Measurements from ENCODE around the gene SYT9. TPM values are rescaled to one million over a fixed set of nuclear protein-coding genes. Genes with fewer than 3 reads are reported as not detected.

Gene SYT9
- total RNA-seq, 1 donor from 2014 or later = 0.07 TPM

DNA sequence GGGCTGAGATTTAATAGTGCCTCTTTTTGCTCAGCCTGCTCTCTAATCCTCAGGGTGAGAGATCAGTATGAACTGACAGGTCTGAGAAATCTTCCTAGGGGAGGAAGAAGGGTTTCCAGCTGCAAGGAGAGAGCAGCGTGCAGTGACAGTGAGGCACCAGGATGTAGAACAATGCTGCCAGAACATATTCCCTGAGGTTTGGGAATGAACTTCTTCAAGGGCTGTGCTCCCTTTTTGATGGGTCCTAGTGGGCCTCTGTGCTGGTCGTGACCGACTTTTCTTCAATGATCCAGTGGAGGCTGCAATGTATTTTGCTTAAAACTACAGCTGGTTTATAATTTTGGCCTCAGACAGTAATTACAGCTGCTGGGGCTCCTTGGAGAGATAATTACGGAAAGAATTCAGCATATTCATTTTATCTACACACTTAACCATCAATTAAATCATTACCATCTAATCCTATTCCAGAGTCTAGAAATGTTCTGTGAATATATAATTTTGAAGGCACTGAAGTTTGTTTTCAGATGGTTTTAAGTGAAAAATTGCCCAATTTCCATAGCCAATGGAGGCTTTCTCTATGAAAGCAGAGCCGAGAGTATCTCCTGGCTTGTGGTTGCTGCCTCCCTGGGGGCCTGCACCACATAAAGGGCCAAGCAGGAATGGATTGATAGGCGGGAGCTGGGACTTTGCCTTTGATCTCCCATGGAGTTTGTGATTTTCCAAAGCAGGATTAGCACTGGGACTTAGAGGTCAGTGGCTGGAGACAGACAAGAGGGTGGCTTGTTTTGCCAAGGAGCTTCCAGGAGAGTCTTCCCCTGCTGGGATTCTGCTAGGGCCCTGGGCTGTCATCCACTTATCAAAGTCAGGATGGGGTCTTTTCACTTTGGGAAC is 192.6 kb downstream of the SYT9 start:
- DNase-seq (ENCODE audit: low spot score) = no peak
- Mint-ChIP-seq H3K4me1 (ENCODE audit: low read depth) (peaks cover 2% of the 10 kb centered on the region), H3K27ac (ENCODE audit: unreplicated experiment) (no peak overlapping the region), H3K9me3 (ENCODE audit: low read depth) (no peaks in the 10 kb centered on the region), H3K36me3 (ENCODE audit: low read depth) (no peaks in the 10 kb centered on the region), H3K4me3 (ENCODE audit: unreplicated experiment) (no peak overlapping the region), H3K27me3 (ENCODE audit: low read depth) (peaks cover 4% of the 10 kb centered on the region)
- TF ChIP-seq, protein P1, sequence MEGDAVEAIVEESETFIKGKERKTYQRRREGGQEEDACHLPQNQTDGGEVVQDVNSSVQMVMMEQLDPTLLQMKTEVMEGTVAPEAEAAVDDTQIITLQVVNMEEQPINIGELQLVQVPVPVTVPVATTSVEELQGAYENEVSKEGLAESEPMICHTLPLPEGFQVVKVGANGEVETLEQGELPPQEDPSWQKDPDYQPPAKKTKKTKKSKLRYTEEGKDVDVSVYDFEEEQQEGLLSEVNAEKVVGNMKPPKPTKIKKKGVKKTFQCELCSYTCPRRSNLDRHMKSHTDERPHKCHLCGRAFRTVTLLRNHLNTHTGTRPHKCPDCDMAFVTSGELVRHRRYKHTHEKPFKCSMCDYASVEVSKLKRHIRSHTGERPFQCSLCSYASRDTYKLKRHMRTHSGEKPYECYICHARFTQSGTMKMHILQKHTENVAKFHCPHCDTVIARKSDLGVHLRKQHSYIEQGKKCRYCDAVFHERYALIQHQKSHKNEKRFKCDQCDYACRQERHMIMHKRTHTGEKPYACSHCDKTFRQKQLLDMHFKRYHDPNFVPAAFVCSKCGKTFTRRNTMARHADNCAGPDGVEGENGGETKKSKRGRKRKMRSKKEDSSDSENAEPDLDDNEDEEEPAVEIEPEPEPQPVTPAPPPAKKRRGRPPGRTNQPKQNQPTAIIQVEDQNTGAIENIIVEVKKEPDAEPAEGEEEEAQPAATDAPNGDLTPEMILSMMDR (IDR thresholded peaks at IDR 0.05) = peak; percentile 6

DNA sequence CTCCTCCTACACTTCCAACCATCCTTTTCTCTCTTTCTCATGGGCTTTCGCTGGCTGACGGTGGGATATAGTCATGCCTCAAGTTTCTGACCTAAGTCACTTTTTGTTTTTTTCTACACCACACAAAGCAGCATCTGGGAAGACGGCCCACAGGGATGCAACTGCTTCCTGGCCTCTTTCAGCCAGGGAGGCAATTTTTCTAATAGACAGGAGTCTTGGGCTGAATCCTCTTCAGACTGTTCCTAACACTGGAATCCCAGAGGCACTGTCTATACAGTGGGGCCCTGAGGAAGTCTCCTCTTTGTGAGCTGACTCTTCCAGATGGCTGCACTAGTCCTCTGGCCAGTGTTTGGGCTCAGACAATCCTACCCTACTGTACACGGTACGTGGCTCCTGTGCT is 193.9 kb downstream of the SYT9 start:
- Mint-ChIP-seq H3K27me3 (ENCODE audit: low read depth) (peaks cover 5% of the 10 kb centered on the region), H3K4me1 (ENCODE audit: low read depth) (peaks cover 9% of the 10 kb centered on the region), H3K36me3 (ENCODE audit: low read depth) (no peaks in the 10 kb centered on the region), H3K4me3 (ENCODE audit: unreplicated experiment) (no peak overlapping the region), H3K27ac (ENCODE audit: unreplicated experiment) (no peak overlapping the region), H3K9me3 (ENCODE audit: low read depth) (no peaks in the 10 kb centered on the region)
- DNase-seq (ENCODE audit: low spot score) = no peak
- TF ChIP-seq, protein P1 (IDR thresholded peaks at IDR 0.05) = no peak

DNA sequence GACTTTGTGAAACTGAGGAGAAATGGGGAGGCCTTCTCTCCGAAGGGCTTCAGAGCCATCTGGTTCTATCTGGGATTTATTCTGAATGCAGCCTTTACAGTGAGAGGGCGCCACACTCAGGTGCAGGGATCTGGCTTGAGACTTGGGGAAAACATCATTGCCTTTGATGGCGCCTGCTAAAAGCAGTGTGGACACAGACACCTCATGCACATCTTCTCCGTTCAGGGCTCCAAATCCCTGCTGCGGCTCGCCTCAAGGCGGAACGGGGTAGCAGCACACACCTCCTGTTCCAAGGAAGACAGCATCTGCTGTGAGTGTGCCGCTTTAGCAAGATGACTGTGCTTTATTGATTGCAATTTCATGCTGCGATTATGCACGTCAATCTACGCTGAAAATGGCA is 196.5 kb downstream of the SYT9 start:
- no peak for DNase-seq (ENCODE audit: low spot score)
- H3K36me3 Mint-ChIP-seq (ENCODE audit: low read depth) = no peaks in the 10 kb centered on the region
- H3K27ac Mint-ChIP-seq (ENCODE audit: unreplicated experiment) = no peak overlapping the region
- no peak overlapping the region for H3K4me3 Mint-ChIP-seq (ENCODE audit: unreplicated experiment)
- H3K27me3 Mint-ChIP-seq (ENCODE audit: low read depth) = peaks cover 6% of the 10 kb centered on the region
- H3K9me3 Mint-ChIP-seq (ENCODE audit: low read depth) = no peaks in the 10 kb centered on the region
- TF ChIP-seq, protein P1 (IDR thresholded peaks at IDR 0.05) = no peak
- H3K4me1 Mint-ChIP-seq (ENCODE audit: low read depth) = peaks cover 9% of the 10 kb centered on the region

DNA sequence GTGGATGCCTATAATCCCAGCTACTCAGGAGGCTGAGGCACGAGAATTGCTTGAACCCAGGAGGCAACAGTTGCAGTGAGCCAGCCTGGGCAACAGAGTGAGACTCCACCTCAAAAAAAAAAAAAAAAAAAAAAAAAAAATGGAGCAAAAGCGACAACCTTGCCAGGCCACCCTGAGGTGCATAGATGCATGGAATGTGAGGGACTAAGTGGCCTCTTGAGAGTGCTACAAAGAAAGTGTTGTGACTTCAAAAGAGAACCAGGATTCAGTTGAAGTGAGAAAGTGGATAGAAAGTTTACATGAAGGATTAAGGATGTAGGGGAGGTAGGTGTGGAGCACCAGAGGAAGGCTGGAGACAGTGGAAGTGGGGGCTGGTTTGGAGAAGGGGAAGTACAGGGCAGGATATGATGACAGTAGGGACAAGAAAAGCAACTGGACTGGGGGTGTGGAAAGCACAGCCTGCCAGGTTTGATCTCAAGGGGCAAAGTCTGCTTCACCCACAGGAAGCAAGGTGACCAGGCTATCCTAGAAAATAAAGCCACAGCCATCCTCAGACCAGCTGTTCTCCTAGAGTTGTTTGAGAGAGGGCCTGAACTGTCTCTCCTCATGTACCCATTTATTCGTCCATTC is 197.6 kb downstream of the SYT9 start:
- Mint-ChIP-seq H3K4me3 (ENCODE audit: unreplicated experiment) (no peak overlapping the region), H3K27ac (ENCODE audit: unreplicated experiment) (no peak overlapping the region), H3K4me1 (ENCODE audit: low read depth) (peaks cover 9% of the 10 kb centered on the region), H3K36me3 (ENCODE audit: low read depth) (no peaks in the 10 kb centered on the region), H3K9me3 (ENCODE audit: low read depth) (no peaks in the 10 kb centered on the region), H3K27me3 (ENCODE audit: low read depth) (peaks cover 4% of the 10 kb centered on the region)
- TF ChIP-seq, protein P1 (IDR thresholded peaks at IDR 0.05) = no peak
- DNase-seq (ENCODE audit: low spot score) = no peak

DNA sequence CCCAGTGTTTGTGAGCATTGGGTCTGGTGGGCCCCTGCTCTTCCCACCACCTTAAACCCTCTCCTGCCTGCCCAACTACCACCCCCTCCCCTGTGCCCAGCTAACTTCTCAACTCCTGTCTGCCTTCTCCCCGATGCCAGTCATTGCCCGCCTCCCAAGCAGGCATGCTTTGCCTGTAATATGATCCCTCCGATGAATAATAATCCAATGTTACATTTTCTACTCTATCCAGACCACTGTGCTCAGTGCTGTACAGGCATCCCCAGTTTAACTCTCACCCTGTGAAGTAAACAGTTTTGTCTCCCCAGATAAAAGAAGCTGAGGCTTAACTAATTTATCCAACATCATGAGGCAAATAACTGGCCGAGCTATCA is 198.1 kb downstream of the SYT9 start:
- Mint-ChIP-seq H3K4me3 (ENCODE audit: unreplicated experiment) (no peak overlapping the region), H3K27ac (ENCODE audit: unreplicated experiment) (no peak overlapping the region), H3K36me3 (ENCODE audit: low read depth) (no peaks in the 10 kb centered on the region), H3K9me3 (ENCODE audit: low read depth) (no peaks in the 10 kb centered on the region), H3K27me3 (ENCODE audit: low read depth) (peaks cover 4% of the 10 kb centered on the region), H3K4me1 (ENCODE audit: low read depth) (peaks cover 9% of the 10 kb centered on the region)
- TF ChIP-seq, protein P1 (IDR thresholded peaks at IDR 0.05) = no peak
- no peak for DNase-seq (ENCODE audit: low spot score)
